ENCODE data around the gene TFEB.

TFEB gene

GRCh38 chr6:41700463-41701347 lies 34.7 kb downstream of the TFEB start:
- no peaks in the 10 kb centered on the region for H3K9me2 ChIP-seq (replicated peaks; ENCODE audit: control insufficient read depth, low read length)
- peak overlapping the region; percentile 71 for H3K4me2 ChIP-seq (ENCODE audit: low read length)
- H3K4me3 ChIP-seq (ENCODE audit: low read length), result peak overlapping the region; percentile 47
- H4K20me1 ChIP-seq (ENCODE audit: control insufficient read depth, insufficient read depth, low read depth, low read length), result no peaks in the 10 kb centered on the region
- H3K27ac ChIP-seq (ENCODE audit: low read depth, low read length), result peak overlapping the region; percentile 82
- TF ChIP-seq CTCF (IDR thresholded peaks at IDR 0.05; ENCODE audit: low read depth, low read length, poor library complexity, severe bottlenecking) (no peak), EZH2phosphoT487 (IDR thresholded peaks at IDR 0.05; ENCODE audit: borderline replicate concordance, low read length) (no peak)
- peaks cover 67% of the 10 kb centered on the region for H3K4me1 ChIP-seq (ENCODE audit: control insufficient read depth, low read length)
- peaks cover 43% of the 10 kb centered on the region for H3K36me3 ChIP-seq (ENCODE audit: control insufficient read depth, low read length)
- H3K27me3 ChIP-seq (ENCODE audit: control insufficient read depth, low read length), result no peaks in the 10 kb centered on the region
- no peaks in the 10 kb centered on the region for H3K9me3 ChIP-seq (ENCODE audit: control insufficient read depth, insufficient read depth, low read length)
- H3K79me2 ChIP-seq (ENCODE audit: control insufficient read depth, low read length), result peaks cover 74% of the 10 kb centered on the region
- no peaks in the 10 kb centered on the region for H3F3A ChIP-seq (ENCODE audit: control insufficient read depth, insufficient read depth)

- Histone ChIP-seq H3K4me3 (ENCODE audit: low read length) (no peak overlapping the region), H3K9me2 (replicated peaks; ENCODE audit: control insufficient read depth, low read length) (no peaks in the 10 kb centered on the region), H3K36me3 (ENCODE audit: control insufficient read depth, low read length) (peaks cover 36% of the 10 kb centered on the region), H3K27me3 (ENCODE audit: control insufficient read depth, low read length) (no peaks in the 10 kb centered on the region), H3K9me3 (ENCODE audit: control insufficient read depth, insufficient read depth, low read length) (no peaks in the 10 kb centered on the region), H4K20me1 (ENCODE audit: control insufficient read depth, insufficient read depth, low read depth, low read length) (peaks cover 2% of the 10 kb centered on the region; the same call in 1 of the 2 replicates), H3K4me2 (ENCODE audit: low read length) (no peak overlapping the region), H3K27ac (ENCODE audit: low read depth, low read length) (no peak overlapping the region), H3F3A (ENCODE audit: control insufficient read depth, insufficient read depth) (no peaks in the 10 kb centered on the region), H3K4me1 (ENCODE audit: control insufficient read depth, low read length) (peaks cover 50% of the 10 kb centered on the region), H3K79me2 (ENCODE audit: control insufficient read depth, low read length) (peaks cover 68% of the 10 kb centered on the region)
- TF ChIP-seq CTCF (IDR thresholded peaks at IDR 0.05; ENCODE audit: low read depth, low read length, poor library complexity, severe bottlenecking) (no peak), EZH2phosphoT487 (IDR thresholded peaks at IDR 0.05; ENCODE audit: borderline replicate concordance, low read length) (no peak)
Measured at GRCh38 chr6:41699063-41699462, 36.3 kb downstream of the TFEB start.

- Histone ChIP-seq H4K20me1 (ENCODE audit: control insufficient read depth, insufficient read depth, low read depth, low read length) (peaks cover 2% of the 10 kb centered on the region; the same call in 1 of the 2 replicates), H3K4me1 (ENCODE audit: control insufficient read depth, low read length) (peaks cover 41% of the 10 kb centered on the region), H3K9me3 (ENCODE audit: control insufficient read depth, insufficient read depth, low read length) (no peaks in the 10 kb centered on the region), H3K27ac (ENCODE audit: low read depth, low read length) (no peak overlapping the region), H3K4me3 (ENCODE audit: low read length) (no peak overlapping the region), H3F3A (ENCODE audit: control insufficient read depth, insufficient read depth) (no peaks in the 10 kb centered on the region), H3K79me2 (ENCODE audit: control insufficient read depth, low read length) (peaks cover 61% of the 10 kb centered on the region), H3K36me3 (ENCODE audit: control insufficient read depth, low read length) (peaks cover 28% of the 10 kb centered on the region), H3K27me3 (ENCODE audit: control insufficient read depth, low read length) (no peaks in the 10 kb centered on the region), H3K4me2 (ENCODE audit: low read length) (no peak overlapping the region), H3K9me2 (replicated peaks; ENCODE audit: control insufficient read depth, low read length) (no peaks in the 10 kb centered on the region)
- TF ChIP-seq EZH2phosphoT487 (IDR thresholded peaks at IDR 0.05; ENCODE audit: borderline replicate concordance, low read length), result no peak
- TF ChIP-seq CTCF (IDR thresholded peaks at IDR 0.05; ENCODE audit: low read depth, low read length, poor library complexity, severe bottlenecking), result no peak
Measured at GRCh38 chr6:41697861-41698781, 37.3 kb downstream of the TFEB start.

All from DOHH2 (cell line).